Measurements from ENCODE around the gene GADD45A. TPM values are rescaled to one million over a fixed set of nuclear protein-coding genes. Genes with fewer than 3 reads are reported as not detected.
"Not testable (repeated sequence)": the region's sequence is repeated elsewhere in the genome, so short reads cannot be mapped to it uniquely, and the experiment has no call there.

The GADD45A gene
- polyA plus RNA-seq, 3 donors = 7.5 to 14.3 (median 9.6) TPM

DNA sequence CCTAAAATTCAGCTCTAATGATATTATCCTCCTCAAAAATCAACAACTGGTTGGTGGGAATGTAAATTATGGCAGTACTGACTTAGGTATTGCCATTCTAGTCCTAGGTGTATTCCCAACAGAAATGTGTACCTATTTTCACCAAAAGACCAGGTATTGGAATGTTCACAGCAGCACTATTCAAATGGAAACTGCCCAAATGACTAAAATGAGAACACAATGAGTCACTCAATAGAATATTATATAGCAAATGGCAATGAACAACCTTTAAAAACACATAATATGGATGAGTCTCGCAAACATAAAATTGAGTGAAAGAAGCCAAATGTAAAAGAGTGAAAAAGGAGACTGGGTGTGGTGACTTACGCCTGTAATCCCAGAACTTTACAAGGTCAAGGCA is 44.9 kb downstream of the GADD45A start:
- TF ChIP-seq, protein P1, sequence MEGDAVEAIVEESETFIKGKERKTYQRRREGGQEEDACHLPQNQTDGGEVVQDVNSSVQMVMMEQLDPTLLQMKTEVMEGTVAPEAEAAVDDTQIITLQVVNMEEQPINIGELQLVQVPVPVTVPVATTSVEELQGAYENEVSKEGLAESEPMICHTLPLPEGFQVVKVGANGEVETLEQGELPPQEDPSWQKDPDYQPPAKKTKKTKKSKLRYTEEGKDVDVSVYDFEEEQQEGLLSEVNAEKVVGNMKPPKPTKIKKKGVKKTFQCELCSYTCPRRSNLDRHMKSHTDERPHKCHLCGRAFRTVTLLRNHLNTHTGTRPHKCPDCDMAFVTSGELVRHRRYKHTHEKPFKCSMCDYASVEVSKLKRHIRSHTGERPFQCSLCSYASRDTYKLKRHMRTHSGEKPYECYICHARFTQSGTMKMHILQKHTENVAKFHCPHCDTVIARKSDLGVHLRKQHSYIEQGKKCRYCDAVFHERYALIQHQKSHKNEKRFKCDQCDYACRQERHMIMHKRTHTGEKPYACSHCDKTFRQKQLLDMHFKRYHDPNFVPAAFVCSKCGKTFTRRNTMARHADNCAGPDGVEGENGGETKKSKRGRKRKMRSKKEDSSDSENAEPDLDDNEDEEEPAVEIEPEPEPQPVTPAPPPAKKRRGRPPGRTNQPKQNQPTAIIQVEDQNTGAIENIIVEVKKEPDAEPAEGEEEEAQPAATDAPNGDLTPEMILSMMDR (IDR thresholded peaks at IDR 0.05) = no peak
- Mint-ChIP-seq H3K36me3 (no peaks in the 10 kb centered on the region), H3K4me1 (peaks cover 26% of the 10 kb centered on the region), H3K4me3 (no peak overlapping the region), H3K9me3 (no peaks in the 10 kb centered on the region), H3K27ac (no peak overlapping the region), H3K27me3 (ENCODE audit: low read depth in 3 of 3) (peaks cover 0 to 1% (median 0%) of the 10 kb centered on the region in 3 donors)
- no peaks in the 10 kb centered on the region for H4K20me1 ChIP-seq (ENCODE audit: insufficient read depth, low read length)
- peaks cover 7 to 12% of the 10 kb centered on the region in 2 donors for H3K4me1 ChIP-seq (ENCODE audit: control insufficient read depth in 1 of 2, insufficient read depth in 2 of 2, low read length in 2 of 2)
- intact Hi-C loops (cut with micrococcal nuclease) = no loop called here
- no peaks in the 10 kb centered on the region for H3K9me3 ChIP-seq (replicated peaks in 1 of 2; ENCODE audit: control insufficient read depth in 1 of 2, insufficient read depth in 1 of 2, low read length in 2 of 2)
- H3K9ac ChIP-seq (ENCODE audit: insufficient read depth, low read length, poor library complexity, severe bottlenecking) = no peak overlapping the region
- no peak overlapping the region for H3K4me2 ChIP-seq (replicated peaks; ENCODE audit: extremely low read depth, low read length, poor library complexity, severe bottlenecking)
- no peak for DNase-seq
- H3K4me3 ChIP-seq (replicated peaks in 1 of 3; ENCODE audit: low read depth in 2 of 3, low read length in 3 of 3) = no peak overlapping the region
- no peaks in the 10 kb centered on the region for H3K36me3 ChIP-seq (replicated peaks in 1 of 2; ENCODE audit: control insufficient read depth in 1 of 2, insufficient read depth in 2 of 2, low read length in 2 of 2)
- H3K27ac ChIP-seq (ENCODE audit: low read depth in 1 of 2, low read length in 2 of 2) = no peak overlapping the region
- H2AFZ ChIP-seq (ENCODE audit: insufficient read depth, low read depth, low read length, poor library complexity, severe bottlenecking) = no peak overlapping the region
- H3K79me2 ChIP-seq (ENCODE audit: insufficient read depth, low read length) = no peaks in the 10 kb centered on the region
- WGBS (ENCODE audit: insufficient coverage) = no CpG with 5 or more reads among the region's 2 CpGs
- H3K27me3 ChIP-seq (ENCODE audit: control insufficient read depth in 2 of 2, insufficient read depth in 2 of 2, low read length in 2 of 2) = no peaks in the 10 kb centered on the region

DNA sequence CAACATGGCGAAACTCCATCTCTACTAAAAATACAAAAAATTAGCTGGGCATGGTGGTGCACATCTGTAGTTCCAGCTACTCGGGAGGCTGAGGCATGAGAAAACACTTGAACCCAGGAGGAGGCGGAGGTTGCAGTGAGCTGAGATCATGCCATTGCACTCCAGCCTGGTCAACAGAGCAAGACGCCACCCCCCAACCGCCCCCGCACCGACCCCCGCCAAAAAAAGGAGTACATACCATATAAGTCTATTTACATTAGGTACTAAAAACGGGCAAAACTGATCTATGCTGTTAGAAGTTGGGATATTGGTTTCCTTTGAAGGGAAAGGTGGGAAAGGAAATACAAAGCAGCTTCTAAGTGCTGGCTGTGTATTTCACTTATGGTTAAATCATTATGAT is 45.3 kb downstream of the GADD45A start:
- H4K20me1 ChIP-seq (ENCODE audit: insufficient read depth, low read length); H3K36me3 ChIP-seq (replicated peaks in 1 of 2; ENCODE audit: control insufficient read depth in 1 of 2, insufficient read depth in 2 of 2, low read length in 2 of 2); H3K27me3 Mint-ChIP-seq (ENCODE audit: low read depth in 3 of 3); H2AFZ ChIP-seq (ENCODE audit: insufficient read depth, low read depth, low read length, poor library complexity, severe bottlenecking); DNase-seq; H3K79me2 ChIP-seq (ENCODE audit: insufficient read depth, low read length); H3K27ac ChIP-seq (ENCODE audit: low read depth in 1 of 2, low read length in 2 of 2); H3K4me3 Mint-ChIP-seq; intact Hi-C loops (cut with micrococcal nuclease); H3K4me3 ChIP-seq (replicated peaks in 1 of 3; ENCODE audit: low read depth in 2 of 3, low read length in 3 of 3); H3K9me3 Mint-ChIP-seq; H3K9me3 ChIP-seq (replicated peaks in 1 of 2; ENCODE audit: control insufficient read depth in 1 of 2, insufficient read depth in 1 of 2, low read length in 2 of 2); H3K36me3 Mint-ChIP-seq; H3K27ac Mint-ChIP-seq; H3K27me3 ChIP-seq (ENCODE audit: control insufficient read depth in 2 of 2, insufficient read depth in 2 of 2, low read length in 2 of 2); H3K9ac ChIP-seq (ENCODE audit: insufficient read depth, low read length, poor library complexity, severe bottlenecking); H3K4me2 ChIP-seq (replicated peaks; ENCODE audit: extremely low read depth, low read length, poor library complexity, severe bottlenecking): not testable (repeated sequence)
- WGBS (ENCODE audit: insufficient coverage) = 95% methylated on average over 3 of the region's 9 CpGs
- peaks cover 7 to 12% of the 10 kb centered on the region in 2 donors for H3K4me1 ChIP-seq (ENCODE audit: control insufficient read depth in 1 of 2, insufficient read depth in 2 of 2, low read length in 2 of 2)
- peaks cover 28% of the 10 kb centered on the region for H3K4me1 Mint-ChIP-seq
